DMS153 treated with DMSO at 0.1 percent for 48 hours (cell line): ENCODE data around the gene RBM20.
A peak's percentile ranks its signal among the peaks of the same experiment; 100 is the strongest.

Source experiments
- DNase-seq: peaks from one replicate; lab custom pipeline; 2025; ENCODE audit not compliant: unreplicated experiment; lab: John Stamatoyannopoulos, UW

The RBM20 gene

GRCh38 chr10:110803239-110803749 is 159.2 kb downstream of the RBM20 start:
- no peak for DNase-seq

DNA sequence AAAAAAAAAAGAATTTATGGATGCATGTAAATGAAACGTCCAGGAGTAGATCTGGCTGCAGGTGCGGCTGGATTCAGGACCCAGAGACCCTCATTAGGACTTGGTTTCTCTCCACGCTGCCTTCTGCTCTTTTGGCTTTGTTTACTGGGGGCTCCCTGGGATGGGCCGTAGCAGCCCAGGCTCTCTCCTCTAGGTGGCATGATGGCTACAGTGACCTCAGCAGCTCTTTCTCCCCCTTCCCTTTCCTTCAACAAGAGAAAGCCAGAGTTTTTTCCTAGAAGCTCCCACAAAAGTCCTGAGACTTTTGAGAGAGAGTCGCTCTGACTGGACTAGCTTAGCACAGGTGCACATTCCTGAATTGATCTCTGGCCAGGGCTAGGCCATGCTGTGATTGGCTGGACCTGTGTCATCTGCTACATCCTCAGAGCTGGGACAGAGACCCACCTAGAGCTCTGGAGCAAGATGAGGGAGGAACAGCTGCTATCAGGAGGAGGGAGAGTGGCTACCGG is 159.7 kb downstream of the RBM20 start:
- DNase-seq: peak; percentile 43

DNA sequence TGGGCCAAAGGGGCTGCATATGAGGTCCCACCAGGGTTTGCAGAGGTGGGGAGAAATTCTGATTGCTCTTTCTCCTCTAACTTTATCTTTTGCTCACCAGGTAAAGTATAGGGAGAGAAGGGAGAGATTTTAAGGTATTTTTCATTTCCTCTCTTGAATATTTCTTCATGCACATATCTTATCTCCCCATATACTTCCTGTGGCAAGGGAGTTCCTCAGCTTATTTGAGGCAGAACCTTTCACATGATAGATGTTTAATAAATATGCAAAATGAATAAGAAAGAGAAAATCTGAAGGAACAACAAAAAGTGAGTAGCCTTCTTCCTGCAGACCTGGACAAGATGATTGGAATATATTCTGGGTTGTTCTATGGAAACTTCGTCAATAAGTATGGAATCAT is 160.2 kb downstream of the RBM20 start:
- DNase-seq: no peak

DNA sequence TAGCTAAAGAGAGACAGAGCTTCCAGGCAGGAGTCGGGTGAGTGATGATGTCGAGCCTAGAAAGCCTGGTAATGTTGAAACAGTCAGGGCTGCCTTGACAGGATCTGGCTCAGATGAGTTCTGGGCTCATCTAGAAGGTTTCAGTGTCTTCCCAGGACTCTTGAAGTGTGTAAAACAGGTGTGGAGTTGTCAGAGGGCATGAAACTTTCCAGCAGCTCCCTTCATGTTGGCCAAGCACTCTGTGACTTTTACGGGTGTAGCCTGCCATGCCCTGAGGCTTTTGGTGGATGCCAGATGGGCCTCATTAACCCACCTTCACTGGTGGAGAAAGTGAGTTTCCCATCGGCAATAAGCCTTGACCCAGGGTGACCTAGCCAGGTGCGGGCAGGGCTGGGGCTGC is 161.2 kb downstream of the RBM20 start:
- DNase-seq: no peak

DNA sequence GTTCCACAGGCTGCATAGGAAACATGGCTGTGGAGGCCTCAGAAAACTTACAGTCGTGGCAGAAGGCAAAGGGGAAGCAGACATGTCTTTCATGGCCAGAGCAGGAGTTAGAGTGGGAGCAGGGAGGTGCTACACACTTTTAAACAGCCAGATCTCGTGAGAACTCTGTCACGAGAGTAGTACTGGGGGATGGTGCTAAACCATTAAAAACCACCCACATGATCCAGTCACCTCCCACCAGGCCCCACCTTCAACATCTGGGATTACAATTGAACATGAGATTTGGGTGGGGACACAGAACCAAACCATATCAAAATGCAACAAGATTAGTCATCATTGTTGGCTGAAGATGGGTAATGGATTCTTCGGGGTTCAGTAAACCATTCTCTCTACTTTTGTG is 162.2 kb downstream of the RBM20 start:
- DNase-seq: no peak

- no peak for DNase-seq
These were observed 164.0 kb downstream of the RBM20 start for GRCh38 chr10:110808123-110808522.

GRCh38 chr10:110808615-110809014 is 164.5 kb downstream of the RBM20 start:
- DNase-seq: no peak

- no peak for DNase-seq
These were observed 166.5 kb downstream of the RBM20 start for GRCh38 chr10:110810625-110811024.

DNA sequence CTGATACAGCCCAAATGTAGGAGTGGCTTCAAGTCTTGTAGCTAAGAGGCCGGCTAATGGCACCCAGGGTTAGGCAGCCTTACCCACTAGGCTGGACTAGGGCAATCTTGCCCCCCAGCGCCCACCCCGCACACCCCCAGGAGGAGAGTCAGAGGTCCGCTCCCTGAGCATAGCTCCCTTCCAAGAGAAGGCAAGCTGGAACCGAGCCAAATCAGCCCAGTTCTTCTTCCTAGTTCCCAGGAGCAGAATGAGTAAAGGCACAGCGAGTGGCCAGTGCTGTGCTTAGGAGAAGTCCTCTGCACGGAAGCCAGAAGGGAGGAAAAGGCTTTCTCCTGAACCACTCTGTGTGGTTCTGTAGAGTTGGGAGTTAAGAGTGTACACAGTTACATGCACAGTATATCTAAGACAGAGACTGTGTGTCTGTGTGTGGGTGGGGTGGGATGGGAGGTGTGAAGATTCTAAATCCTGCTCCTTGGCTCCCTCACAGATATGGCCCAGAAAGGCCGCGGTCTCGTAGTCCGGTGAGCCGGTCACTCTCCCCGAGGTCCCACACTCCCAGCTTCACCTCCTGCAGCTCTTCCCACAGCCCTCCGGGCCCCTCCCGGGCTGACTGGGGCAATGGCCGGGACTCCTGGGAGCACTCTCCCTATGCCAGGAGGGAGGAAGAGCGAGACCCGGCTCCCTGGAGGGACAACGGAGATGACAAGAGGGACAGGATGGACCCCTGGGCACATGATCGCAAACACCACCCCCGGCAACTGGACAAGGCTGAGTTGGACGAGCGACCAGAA is 167.8 kb downstream of the RBM20 start:
- no peak for DNase-seq

GRCh38 chr10:110812583-110812982 is 168.4 kb downstream of the RBM20 start:
- no peak for DNase-seq

DNA sequence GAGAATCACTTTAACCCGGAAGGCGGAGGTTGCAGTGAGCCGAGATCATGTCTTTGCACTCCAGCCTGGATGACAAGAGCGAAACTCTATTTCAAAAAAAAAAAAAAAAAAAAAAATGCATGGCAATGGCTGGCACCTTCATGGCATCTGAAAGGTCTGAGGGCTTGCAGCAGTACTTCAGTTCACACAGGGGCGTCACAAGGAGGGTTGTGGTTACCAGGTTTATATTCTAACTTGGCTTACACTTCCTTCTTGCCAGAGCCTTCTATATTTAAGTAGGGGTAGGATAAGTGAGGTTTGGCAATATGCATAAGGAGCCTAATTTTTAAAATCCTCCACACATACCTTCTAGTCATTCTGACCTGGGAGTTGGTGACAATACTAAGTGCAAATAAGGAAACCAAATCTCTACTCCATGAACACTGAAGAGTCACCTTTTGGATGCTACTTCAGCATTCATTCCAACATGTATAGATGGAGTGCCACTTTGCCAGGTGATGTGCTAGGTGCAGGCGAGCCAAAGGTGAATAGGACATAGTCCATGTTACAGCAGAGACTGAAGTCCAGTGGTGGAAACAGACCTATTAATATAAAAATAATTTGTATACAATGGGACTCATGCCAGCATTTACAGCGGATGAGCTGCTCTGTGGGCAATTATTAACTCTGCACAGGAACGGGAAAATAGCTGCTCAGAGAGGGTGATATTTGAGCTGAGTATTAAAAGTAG is 169.8 kb downstream of the RBM20 start:
- DNase-seq: no peak

GRCh38 chr10:110815354-110816004 is 171.3 kb downstream of the RBM20 start:
- DNase-seq: no peak

GRCh38 chr10:110817614-110818013 is 173.5 kb downstream of the RBM20 start:
- no peak for DNase-seq

GRCh38 chr10:110818311-110819256 is 174.4 kb downstream of the RBM20 start:
- DNase-seq: no peak

GRCh38 chr10:110820321-110820814 is 176.2 kb downstream of the RBM20 start:
- DNase-seq: no peak

DNA sequence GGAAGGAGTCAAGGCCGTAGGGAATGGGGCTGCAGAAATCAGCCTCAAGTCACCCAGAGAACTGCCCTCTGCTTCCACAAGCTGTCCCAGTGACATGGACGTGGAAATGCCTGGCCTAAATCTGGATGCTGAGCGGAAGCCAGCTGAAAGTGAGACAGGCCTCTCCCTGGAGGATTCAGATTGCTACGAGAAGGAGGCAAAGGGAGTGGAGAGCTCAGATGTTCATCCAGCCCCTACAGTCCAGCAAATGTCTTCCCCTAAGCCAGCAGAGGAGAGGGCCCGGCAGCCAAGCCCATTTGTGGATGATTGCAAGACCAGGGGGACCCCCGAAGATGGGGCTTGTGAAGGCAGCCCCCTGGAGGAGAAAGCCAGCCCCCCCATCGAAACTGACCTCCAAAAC is 177.4 kb downstream of the RBM20 start:
- no peak for DNase-seq

- DNase-seq: no peak
These were observed 178.0 kb downstream of the RBM20 start for GRCh38 chr10:110822035-110822711.

GRCh38 chr10:110822712-110823311 is 178.7 kb downstream of the RBM20 start:
- no peak for DNase-seq

- no peak for DNase-seq
These were observed 180.0 kb downstream of the RBM20 start for GRCh38 chr10:110824152-110824441.

DNA sequence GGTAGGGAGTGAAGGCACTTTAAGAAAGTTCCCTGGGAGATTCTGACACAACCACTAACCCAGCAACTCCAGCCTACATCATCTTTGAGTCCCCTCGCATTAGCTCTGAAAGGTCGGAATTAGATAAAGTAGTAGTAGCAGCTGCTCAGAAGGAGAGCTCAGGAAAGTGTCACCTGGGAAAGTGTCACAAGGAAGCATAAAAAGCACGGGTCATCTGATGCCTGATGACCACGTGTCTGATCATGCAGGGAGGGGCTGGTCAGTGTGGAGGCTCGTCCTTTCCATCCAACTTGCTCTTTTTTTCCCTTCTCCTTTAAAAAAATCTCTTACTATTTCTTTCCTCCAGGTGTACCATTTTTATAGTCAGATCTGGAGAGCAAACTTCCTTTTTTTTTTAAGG is 180.5 kb downstream of the RBM20 start:
- DNase-seq: no peak
